WTC11 (cell line): ENCODE data around the gene DYNLT3. TPM values are rescaled to one million over a fixed set of nuclear protein-coding genes. Genes with fewer than 3 reads are reported as not detected.

Source experiments
- ATAC-seq: fragments of 200-7000 bp; cut with Tn5 transposase; 2 replicates; pipeline ENCODE4 v1.10.0; 2021; ENCODE audit warnings: mild to moderate bottlenecking, moderate library complexity
- CTCF ChIA-PET: fragments of 300-600 bp; sonication (Branson Sonifier 250); formaldehyde crosslinking; loops from one replicate; lab custom pipeline; 2021; ENCODE audit warnings: antibody characterized with exemption; lab: Charles Lee
- POLR2A ChIA-PET: fragments of 350-600 bp; sonication (Branson Sonifier 250); formaldehyde crosslinking; loops from one replicate; lab custom pipeline; 2021; ENCODE audit warnings: antibody characterized with exemption; lab: Charles Lee
- DNase-seq: peaks from one replicate; pipeline ENCODE4 v3.0.0; 2021; ENCODE audit warnings: low spot score
- H3K27ac Mint-ChIP-seq: 2 replicates; pipeline ENCODE4 v1.8.0; 2021; ENCODE audit warnings: mixed read lengths
- H3K27me3 Mint-ChIP-seq: 2 replicates; pipeline ENCODE4 v1.8.0; 2021; ENCODE audit warnings: low read depth, mild to moderate bottlenecking, moderate library complexity, mixed read lengths
- H3K36me3 Mint-ChIP-seq: 2 replicates; pipeline ENCODE4 v1.8.0; 2021; ENCODE audit warnings: mixed read lengths
- H3K4me1 Mint-ChIP-seq: 2 replicates; pipeline ENCODE4 v1.8.0; 2022; ENCODE audit warnings: mixed read lengths
- H3K4me3 Mint-ChIP-seq: 2 replicates; pipeline ENCODE4 v1.8.0; 2021; ENCODE audit warnings: mild to moderate bottlenecking, moderate library complexity, mixed read lengths
- H3K9me3 Mint-ChIP-seq: 2 replicates; pipeline ENCODE4 v1.8.0; 2021; ENCODE audit warnings: mixed read lengths
- GRHL2 ChIP-seq: fragments of 250-450 bp; sonication (Bioruptor Pico); IDR thresholded peaks from 2 replicates; pipeline ENCODE4 v1.8.0; 2022; ENCODE audit warnings: mild to moderate bottlenecking, moderate library complexity; ENCODE audit not compliant: insufficient replicate concordance, severe bottlenecking
- NFYB ChIP-seq: sonication (generic); formaldehyde crosslinking; conservative IDR thresholded peaks from 2 replicates; pipeline ENCODE4 v1.8.0; 2022; ENCODE audit warnings: low read depth, missing genetic modification reagents
- OVOL2 ChIP-seq: fragments of 250-450 bp; sonication (Bioruptor Pico); IDR thresholded peaks from 2 replicates; pipeline ENCODE4 v1.9.0; 2021; ENCODE audit warnings: mild to moderate bottlenecking, borderline replicate concordance
- SOX15 ChIP-seq: fragments of 250-450 bp; sonication (Bioruptor Pico); IDR thresholded peaks from 2 replicates; pipeline ENCODE4 v1.9.0; 2021; ENCODE audit warnings: mild to moderate bottlenecking
- SP1 ChIP-seq: sonication (generic); formaldehyde crosslinking; conservative IDR thresholded peaks from 2 replicates; pipeline ENCODE4 v1.8.1; 2022; ENCODE audit warnings: missing genetic modification reagents
- TP53 ChIP-seq: sonication (generic); formaldehyde crosslinking; IDR thresholded peaks from 2 replicates; pipeline ENCODE4 v1.8.1; 2023; ENCODE audit warnings: mild to moderate bottlenecking, missing genetic modification reagents
- ZNF232 ChIP-seq: sonication (generic); formaldehyde crosslinking; IDR thresholded peaks from 2 replicates; pipeline ENCODE4 v1.8.0; 2022; ENCODE audit warnings: mild to moderate bottlenecking, missing genetic modification reagents
- ZNF416 ChIP-seq: fragments of 250-450 bp; sonication (Bioruptor Pico); IDR thresholded peaks from 2 replicates; pipeline ENCODE4 v1.9.0; 2021; ENCODE audit warnings: mild to moderate bottlenecking, inconsistent platforms
- ZNF671 ChIP-seq: fragments of 250-450 bp; sonication (Bioruptor Pico); IDR thresholded peaks from 2 replicates; pipeline ENCODE4 v1.8.0; 2021; ENCODE audit warnings: mild to moderate bottlenecking
- total RNA-seq: library from RNA; stranded (reverse); gene quantifications from 3 replicates; pipeline ENCODE4 v1.2.3, GENCODE V29; 2021
- TF ChIP-seq, protein P1 (sequence below): fragments of 250-450 bp; sonication (Bioruptor Pico); IDR thresholded peaks from 2 replicates; pipeline ENCODE4 v1.9.0; 2021; ENCODE audit warnings: mild to moderate bottlenecking, borderline replicate concordance
- TF ChIP-seq, protein P2 (sequence below): sonication (generic); formaldehyde crosslinking; IDR thresholded peaks from 2 replicates; pipeline ENCODE4 v1.8.0; 2023; ENCODE audit warnings: missing genetic modification reagents
- TF ChIP-seq, protein P3 (sequence below): sonication (generic); formaldehyde crosslinking; IDR thresholded peaks from 2 replicates; pipeline ENCODE4 v1.8.0; 2022; ENCODE audit warnings: missing genetic modification reagents
- TF ChIP-seq, protein P4 (sequence below): sonication (generic); formaldehyde crosslinking; conservative IDR thresholded peaks from 2 replicates; pipeline ENCODE4 v1.8.1; 2023; ENCODE audit warnings: mild to moderate bottlenecking, low read depth, missing genetic modification reagents, moderate library complexity
- TF ChIP-seq, protein P5 (sequence below): sonication (generic); formaldehyde crosslinking; IDR thresholded peaks from 2 replicates; pipeline ENCODE4 v1.8.1; 2023; ENCODE audit warnings: mild to moderate bottlenecking, missing genetic modification reagents
- TF ChIP-seq, protein P6 (sequence below): sonication (generic); formaldehyde crosslinking; IDR thresholded peaks from 2 replicates; pipeline ENCODE4 v1.8.1; 2022; ENCODE audit warnings: low read depth, mild to moderate bottlenecking, moderate library complexity, missing genetic modification reagents, borderline replicate concordance
- TF ChIP-seq, protein P7 (sequence below): sonication (generic); formaldehyde crosslinking; conservative IDR thresholded peaks from 2 replicates; pipeline ENCODE4 v1.8.1; 2022; ENCODE audit warnings: mild to moderate bottlenecking, missing genetic modification reagents
- TF ChIP-seq, protein P8 (sequence below): sonication (generic); formaldehyde crosslinking; IDR thresholded peaks from 2 replicates; pipeline ENCODE4 v1.8.0; 2022; ENCODE audit warnings: mild to moderate bottlenecking, missing genetic modification reagents

DYNLT3 gene
- total RNA-seq, 1 experiment from 2014 or later, result 5.1 TPM

DNA sequence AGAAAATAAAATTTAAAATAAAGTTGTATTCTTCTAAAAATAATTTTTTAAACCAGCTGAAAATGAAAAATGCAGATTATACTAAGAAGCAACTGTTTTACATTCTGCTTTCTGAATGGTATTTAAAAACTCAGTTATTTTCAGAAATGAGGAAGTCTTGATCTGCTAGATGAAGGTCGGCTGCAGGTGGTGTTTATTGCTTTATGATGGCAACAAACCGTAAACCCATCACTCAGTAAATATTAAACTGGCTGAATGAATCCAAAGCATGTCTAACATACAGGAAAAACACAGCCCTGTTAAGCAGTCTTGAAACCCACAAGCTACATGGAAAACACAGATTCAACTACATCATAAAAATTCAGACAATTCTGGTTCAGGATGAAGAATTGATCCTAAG lies 29.3 kb downstream of the DYNLT3 start:
- CTCF ChIA-PET, result no interaction called here
- POLR2A ChIA-PET, result no interaction called here
- H3K4me1 Mint-ChIP-seq, result no peaks in the 10 kb centered on the region
- no peak overlapping the region for H3K27ac Mint-ChIP-seq
- no peak for DNase-seq
- H3K36me3 Mint-ChIP-seq, result no peaks in the 10 kb centered on the region
- no peaks in the 10 kb centered on the region for H3K27me3 Mint-ChIP-seq
- TF ChIP-seq, protein P1, sequence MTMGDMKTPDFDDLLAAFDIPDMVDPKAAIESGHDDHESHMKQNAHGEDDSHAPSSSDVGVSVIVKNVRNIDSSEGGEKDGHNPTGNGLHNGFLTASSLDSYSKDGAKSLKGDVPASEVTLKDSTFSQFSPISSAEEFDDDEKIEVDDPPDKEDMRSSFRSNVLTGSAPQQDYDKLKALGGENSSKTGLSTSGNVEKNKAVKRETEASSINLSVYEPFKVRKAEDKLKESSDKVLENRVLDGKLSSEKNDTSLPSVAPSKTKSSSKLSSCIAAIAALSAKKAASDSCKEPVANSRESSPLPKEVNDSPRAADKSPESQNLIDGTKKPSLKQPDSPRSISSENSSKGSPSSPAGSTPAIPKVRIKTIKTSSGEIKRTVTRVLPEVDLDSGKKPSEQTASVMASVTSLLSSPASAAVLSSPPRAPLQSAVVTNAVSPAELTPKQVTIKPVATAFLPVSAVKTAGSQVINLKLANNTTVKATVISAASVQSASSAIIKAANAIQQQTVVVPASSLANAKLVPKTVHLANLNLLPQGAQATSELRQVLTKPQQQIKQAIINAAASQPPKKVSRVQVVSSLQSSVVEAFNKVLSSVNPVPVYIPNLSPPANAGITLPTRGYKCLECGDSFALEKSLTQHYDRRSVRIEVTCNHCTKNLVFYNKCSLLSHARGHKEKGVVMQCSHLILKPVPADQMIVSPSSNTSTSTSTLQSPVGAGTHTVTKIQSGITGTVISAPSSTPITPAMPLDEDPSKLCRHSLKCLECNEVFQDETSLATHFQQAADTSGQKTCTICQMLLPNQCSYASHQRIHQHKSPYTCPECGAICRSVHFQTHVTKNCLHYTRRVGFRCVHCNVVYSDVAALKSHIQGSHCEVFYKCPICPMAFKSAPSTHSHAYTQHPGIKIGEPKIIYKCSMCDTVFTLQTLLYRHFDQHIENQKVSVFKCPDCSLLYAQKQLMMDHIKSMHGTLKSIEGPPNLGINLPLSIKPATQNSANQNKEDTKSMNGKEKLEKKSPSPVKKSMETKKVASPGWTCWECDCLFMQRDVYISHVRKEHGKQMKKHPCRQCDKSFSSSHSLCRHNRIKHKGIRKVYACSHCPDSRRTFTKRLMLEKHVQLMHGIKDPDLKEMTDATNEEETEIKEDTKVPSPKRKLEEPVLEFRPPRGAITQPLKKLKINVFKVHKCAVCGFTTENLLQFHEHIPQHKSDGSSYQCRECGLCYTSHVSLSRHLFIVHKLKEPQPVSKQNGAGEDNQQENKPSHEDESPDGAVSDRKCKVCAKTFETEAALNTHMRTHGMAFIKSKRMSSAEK, result no peak
- TF ChIP-seq ZNF671 (CRISPR knock-in tag) (no peak), ZNF416 (CRISPR knock-in tag) (no peak), ZNF232 (CRISPR knock-in tag) (no peak), TP53 (CRISPR knock-in tag) (no peak), SP1 (CRISPR knock-in tag) (no peak), NFYB (CRISPR knock-in tag) (no peak), SOX15 (CRISPR knock-in tag) (no peak), GRHL2 (CRISPR knock-in tag) (no peak), OVOL2 (CRISPR knock-in tag) (no peak)
- TF ChIP-seq, protein P2, sequence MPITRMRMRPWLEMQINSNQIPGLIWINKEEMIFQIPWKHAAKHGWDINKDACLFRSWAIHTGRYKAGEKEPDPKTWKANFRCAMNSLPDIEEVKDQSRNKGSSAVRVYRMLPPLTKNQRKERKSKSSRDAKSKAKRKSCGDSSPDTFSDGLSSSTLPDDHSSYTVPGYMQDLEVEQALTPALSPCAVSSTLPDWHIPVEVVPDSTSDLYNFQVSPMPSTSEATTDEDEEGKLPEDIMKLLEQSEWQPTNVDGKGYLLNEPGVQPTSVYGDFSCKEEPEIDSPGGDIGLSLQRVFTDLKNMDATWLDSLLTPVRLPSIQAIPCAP (CRISPR knock-in tag), result no peak
- TF ChIP-seq, protein P3, sequence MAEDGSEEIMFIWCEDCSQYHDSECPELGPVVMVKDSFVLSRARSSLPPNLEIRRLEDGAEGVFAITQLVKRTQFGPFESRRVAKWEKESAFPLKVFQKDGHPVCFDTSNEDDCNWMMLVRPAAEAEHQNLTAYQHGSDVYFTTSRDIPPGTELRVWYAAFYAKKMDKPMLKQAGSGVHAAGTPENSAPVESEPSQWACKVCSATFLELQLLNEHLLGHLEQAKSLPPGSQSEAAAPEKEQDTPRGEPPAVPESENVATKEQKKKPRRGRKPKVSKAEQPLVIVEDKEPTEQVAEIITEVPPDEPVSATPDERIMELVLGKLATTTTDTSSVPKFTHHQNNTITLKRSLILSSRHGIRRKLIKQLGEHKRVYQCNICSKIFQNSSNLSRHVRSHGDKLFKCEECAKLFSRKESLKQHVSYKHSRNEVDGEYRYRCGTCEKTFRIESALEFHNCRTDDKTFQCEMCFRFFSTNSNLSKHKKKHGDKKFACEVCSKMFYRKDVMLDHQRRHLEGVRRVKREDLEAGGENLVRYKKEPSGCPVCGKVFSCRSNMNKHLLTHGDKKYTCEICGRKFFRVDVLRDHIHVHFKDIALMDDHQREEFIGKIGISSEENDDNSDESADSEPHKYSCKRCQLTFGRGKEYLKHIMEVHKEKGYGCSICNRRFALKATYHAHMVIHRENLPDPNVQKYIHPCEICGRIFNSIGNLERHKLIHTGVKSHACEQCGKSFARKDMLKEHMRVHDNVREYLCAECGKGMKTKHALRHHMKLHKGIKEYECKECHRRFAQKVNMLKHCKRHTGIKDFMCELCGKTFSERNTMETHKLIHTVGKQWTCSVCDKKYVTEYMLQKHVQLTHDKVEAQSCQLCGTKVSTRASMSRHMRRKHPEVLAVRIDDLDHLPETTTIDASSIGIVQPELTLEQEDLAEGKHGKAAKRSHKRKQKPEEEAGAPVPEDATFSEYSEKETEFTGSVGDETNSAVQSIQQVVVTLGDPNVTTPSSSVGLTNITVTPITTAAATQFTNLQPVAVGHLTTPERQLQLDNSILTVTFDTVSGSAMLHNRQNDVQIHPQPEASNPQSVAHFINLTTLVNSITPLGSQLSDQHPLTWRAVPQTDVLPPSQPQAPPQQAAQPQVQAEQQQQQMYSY (CRISPR knock-in tag), result no peak
- TF ChIP-seq, protein P4, sequence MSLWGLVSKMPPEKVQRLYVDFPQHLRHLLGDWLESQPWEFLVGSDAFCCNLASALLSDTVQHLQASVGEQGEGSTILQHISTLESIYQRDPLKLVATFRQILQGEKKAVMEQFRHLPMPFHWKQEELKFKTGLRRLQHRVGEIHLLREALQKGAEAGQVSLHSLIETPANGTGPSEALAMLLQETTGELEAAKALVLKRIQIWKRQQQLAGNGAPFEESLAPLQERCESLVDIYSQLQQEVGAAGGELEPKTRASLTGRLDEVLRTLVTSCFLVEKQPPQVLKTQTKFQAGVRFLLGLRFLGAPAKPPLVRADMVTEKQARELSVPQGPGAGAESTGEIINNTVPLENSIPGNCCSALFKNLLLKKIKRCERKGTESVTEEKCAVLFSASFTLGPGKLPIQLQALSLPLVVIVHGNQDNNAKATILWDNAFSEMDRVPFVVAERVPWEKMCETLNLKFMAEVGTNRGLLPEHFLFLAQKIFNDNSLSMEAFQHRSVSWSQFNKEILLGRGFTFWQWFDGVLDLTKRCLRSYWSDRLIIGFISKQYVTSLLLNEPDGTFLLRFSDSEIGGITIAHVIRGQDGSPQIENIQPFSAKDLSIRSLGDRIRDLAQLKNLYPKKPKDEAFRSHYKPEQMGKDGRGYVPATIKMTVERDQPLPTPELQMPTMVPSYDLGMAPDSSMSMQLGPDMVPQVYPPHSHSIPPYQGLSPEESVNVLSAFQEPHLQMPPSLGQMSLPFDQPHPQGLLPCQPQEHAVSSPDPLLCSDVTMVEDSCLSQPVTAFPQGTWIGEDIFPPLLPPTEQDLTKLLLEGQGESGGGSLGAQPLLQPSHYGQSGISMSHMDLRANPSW, result no peak
- TF ChIP-seq, protein P5, sequence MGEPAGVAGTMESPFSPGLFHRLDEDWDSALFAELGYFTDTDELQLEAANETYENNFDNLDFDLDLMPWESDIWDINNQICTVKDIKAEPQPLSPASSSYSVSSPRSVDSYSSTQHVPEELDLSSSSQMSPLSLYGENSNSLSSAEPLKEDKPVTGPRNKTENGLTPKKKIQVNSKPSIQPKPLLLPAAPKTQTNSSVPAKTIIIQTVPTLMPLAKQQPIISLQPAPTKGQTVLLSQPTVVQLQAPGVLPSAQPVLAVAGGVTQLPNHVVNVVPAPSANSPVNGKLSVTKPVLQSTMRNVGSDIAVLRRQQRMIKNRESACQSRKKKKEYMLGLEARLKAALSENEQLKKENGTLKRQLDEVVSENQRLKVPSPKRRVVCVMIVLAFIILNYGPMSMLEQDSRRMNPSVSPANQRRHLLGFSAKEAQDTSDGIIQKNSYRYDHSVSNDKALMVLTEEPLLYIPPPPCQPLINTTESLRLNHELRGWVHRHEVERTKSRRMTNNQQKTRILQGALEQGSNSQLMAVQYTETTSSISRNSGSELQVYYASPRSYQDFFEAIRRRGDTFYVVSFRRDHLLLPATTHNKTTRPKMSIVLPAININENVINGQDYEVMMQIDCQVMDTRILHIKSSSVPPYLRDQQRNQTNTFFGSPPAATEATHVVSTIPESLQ, result no peak
- TF ChIP-seq, protein P6, sequence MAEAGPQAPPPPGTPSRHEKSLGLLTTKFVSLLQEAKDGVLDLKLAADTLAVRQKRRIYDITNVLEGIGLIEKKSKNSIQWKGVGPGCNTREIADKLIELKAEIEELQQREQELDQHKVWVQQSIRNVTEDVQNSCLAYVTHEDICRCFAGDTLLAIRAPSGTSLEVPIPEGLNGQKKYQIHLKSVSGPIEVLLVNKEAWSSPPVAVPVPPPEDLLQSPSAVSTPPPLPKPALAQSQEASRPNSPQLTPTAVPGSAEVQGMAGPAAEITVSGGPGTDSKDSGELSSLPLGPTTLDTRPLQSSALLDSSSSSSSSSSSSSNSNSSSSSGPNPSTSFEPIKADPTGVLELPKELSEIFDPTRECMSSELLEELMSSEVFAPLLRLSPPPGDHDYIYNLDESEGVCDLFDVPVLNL, result no peak
- TF ChIP-seq, protein P7, sequence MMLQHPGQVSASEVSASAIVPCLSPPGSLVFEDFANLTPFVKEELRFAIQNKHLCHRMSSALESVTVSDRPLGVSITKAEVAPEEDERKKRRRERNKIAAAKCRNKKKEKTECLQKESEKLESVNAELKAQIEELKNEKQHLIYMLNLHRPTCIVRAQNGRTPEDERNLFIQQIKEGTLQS (CRISPR knock-in tag), result no peak
- TF ChIP-seq, protein P8, sequence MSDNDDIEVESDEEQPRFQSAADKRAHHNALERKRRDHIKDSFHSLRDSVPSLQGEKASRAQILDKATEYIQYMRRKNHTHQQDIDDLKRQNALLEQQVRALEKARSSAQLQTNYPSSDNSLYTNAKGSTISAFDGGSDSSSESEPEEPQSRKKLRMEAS (CRISPR knock-in tag), result no peak
- no peak overlapping the region for H3K4me3 Mint-ChIP-seq
- no peaks in the 10 kb centered on the region for H3K9me3 Mint-ChIP-seq
- no peak for ATAC-seq
